Posterior vena cava (tissue), 2 donors: ENCODE measurements around the gene RAVER2. TPM values are rescaled to one million over a fixed set of nuclear protein-coding genes. Genes with fewer than 3 reads are reported as not detected.

Experiments used
- DNase-seq: peaks from one replicate; pipeline ENCODE4 v3.0.0-alpha.2; 2020; ENCODE audit warnings: low spot score
- intact Hi-C, 2 donors: fragments of 100-400 bp; cut with DNase I; formaldehyde crosslinking; loops; one replicate each; pipeline versions ENCODE4 v1.14.1 to v1.14.2; 2022 to 2023
- total RNA-seq, 2 donors: library from RNA; stranded (reverse); fragmentation: NEBNext Ultra II Directional; extraction: Animal tissue kit (Norgen Biotek cat#: 25700); gene quantifications; one replicate each; pipeline ENCODE4 v1.2.1, GENCODE V29; 2021
- donor health status: DM: yes; HTN: yes; CAD: no.
- donor health status: DM: yes; HTN: yes; CAD: no.

The RAVER2 gene
- total RNA-seq, 2 donors from 2014 or later: 8.8 to 11.5 TPM

DNA sequence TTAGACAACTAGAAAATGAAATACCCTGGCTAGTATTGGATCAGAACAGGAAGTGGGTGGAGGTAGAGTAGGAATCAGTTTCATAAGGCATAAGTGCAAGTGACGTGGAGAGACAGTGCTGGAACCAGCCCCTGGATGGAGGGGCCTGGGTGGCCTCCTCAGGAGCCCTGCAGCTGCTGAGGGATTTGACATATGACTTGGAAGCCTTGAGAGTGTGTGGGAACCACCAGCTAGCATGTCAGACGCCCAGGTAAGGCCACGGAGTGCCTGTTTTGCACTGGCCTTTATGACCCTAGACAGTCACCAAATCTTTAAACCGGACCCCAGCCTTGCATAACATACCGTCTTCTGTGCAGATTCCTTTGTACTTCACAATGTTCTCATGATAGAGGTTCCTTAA lies 94.4 kb downstream of the RAVER2 start:
- intact Hi-C loops: loop anchor here in 1 of 2 donors (5.0 kb wide), 1 partner anchor 123 kb away; no protein-coding TSS in a partner anchor
- no peak for DNase-seq

- intact Hi-C loops: loop anchor here in 1 of 2 donors (5.0 kb wide), 1 partner anchor 122 kb away; no protein-coding TSS in a partner anchor
- DNase-seq: no peak
Measured at GRCh38 chr1:64839732-64840405, 95.0 kb downstream of the RAVER2 start.

GRCh38 chr1:64841330-64842065 lies 96.6 kb downstream of the RAVER2 start:
- intact Hi-C loops: no loop called here
- no peak for DNase-seq

- DNase-seq: no peak
- intact Hi-C loops: no loop called here
Measured at GRCh38 chr1:64842224-64842623, 97.3 kb downstream of the RAVER2 start.

GRCh38 chr1:64843675-64844074 lies 98.8 kb downstream of the RAVER2 start:
- intact Hi-C loops: no loop called here
- DNase-seq: no peak

DNA sequence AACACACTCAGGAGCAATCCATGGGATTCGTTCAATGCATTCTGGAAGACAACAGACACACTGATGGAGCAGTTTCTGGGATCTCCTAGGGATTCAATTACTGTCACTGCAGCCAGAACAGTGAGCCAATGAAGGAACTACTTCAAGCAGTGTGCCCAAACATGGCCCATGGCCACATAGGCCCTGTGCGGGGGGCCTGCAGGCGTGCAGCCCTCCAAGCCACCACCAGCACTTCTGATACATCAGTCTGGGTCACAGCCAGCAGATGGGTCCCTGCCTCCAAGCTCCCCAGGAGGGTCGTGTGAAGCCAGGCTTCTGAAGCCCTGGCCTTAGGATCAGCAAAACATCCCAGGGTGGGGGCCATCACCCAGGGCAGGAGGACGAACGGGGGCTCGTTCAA lies 99.3 kb downstream of the RAVER2 start:
- intact Hi-C loops: no loop called here
- no peak for DNase-seq

DNA sequence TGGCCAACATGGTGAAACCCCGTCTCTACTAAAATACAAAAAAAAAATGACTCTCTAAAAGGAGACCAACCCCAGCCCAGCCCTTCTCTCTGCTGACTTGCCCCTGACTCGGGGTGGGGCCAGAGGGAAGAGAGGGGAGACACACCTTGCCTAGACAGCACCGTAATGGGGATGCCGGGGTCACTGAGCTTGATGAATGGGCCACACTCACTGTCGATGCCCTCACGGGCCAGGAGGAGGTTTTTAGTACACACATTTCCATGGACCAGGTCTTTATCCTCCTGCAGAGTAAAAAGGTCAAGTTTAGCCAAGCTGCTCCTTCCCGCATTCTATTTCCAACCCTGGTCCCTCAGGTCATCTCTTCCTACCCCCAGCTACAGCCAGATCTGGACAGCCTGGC lies 99.7 kb downstream of the RAVER2 start:
- intact Hi-C loops: no loop called here
- no peak for DNase-seq

GRCh38 chr1:64845831-64846425 lies 101.1 kb downstream of the RAVER2 start:
- intact Hi-C loops: no loop called here

DNA sequence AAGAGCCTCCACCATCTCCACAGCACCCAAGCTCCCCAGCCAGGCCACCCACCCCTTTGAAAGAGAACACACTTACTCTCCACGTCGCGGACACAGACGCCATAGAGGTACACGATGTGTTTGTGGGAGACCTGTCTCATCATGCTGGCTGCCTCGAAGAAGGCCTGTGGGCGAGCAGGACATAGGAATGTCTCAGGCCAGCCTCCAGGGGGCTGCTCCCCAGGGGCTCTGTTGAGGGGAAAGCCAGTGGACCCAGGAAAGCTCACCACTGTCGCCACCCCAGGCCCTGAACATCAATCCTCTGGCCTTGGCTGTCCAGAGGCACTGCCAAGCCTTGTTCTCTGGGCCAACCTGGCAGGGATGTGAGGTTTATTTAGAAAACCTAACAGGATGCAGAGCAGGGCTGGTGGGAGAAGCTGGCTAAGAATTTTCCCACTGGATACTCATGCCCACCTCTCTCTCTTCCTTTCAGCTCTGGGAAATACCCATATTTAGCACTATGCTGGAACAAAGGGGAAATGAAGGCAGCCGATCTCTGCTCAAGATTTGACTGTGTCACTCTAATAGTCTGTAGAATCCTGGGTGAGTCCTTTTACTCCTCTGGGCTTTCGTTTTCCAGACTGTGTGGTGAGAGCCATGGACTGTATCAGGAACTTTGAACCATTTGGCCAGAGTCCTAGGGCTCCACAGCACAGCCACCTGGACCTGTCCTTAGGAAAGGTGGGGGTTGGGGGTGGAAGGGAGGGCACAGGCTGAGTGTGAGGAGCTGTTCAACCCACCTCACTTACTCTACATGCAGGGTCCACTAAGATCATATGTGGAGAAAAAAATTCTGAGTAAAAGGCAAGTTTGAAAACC lies 101.9 kb downstream of the RAVER2 start:
- intact Hi-C loops: no loop called here
- no peak for DNase-seq

More at GRCh38 chr1:64845831-64846425, 101.1 kb downstream of the RAVER2 start:
- no peak for DNase-seq

DNA sequence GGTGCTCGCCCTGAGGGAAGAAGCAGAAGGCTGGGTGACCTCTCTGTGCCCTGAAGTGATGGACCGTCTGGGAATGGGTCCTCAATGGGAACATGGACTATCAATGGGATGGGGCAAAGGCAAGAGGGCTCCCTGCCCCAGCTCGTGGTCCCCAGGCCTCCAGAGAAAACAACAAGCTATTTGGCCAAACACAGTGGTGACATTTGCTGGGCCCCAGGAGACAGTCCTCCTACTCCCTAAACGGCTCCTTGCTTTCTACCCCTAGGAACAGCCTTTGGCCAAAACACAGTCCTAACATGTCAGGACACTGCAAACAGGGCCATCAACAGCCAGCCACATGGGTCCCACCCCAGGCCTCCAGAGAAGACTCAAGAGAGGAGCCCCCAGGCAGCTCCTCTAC lies 102.8 kb downstream of the RAVER2 start:
- intact Hi-C loops: no loop called here
- no peak for DNase-seq

GRCh38 chr1:64848136-64848535 lies 103.3 kb downstream of the RAVER2 start:
- no peak for DNase-seq
- intact Hi-C loops: no loop called here

DNA sequence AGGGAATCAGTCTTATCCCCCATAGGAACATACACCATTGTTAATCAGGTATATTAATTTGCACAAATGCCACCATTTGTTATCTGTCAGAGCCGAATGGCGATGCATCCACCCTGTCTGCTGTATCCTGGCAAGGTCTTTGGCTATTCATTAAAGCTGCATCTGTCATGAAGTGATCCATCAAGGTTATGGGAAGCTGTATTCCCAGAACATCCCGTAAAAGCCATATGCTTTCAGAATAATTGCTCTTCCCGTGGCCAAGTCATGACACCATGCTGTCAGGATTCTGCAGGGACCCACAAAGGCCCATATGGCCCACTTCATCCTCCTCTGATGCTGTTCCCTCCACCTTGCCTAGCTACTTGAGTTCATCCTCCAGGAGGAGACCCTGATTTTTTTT lies 103.9 kb downstream of the RAVER2 start:
- DNase-seq: no peak
- intact Hi-C loops: no loop called here

- intact Hi-C loops: no loop called here
- DNase-seq: no peak
Measured at GRCh38 chr1:64849942-64850341, 105.1 kb downstream of the RAVER2 start.

GRCh38 chr1:64850846-64851245 lies 106.0 kb downstream of the RAVER2 start:
- intact Hi-C loops: no loop called here
- DNase-seq: no peak

DNA sequence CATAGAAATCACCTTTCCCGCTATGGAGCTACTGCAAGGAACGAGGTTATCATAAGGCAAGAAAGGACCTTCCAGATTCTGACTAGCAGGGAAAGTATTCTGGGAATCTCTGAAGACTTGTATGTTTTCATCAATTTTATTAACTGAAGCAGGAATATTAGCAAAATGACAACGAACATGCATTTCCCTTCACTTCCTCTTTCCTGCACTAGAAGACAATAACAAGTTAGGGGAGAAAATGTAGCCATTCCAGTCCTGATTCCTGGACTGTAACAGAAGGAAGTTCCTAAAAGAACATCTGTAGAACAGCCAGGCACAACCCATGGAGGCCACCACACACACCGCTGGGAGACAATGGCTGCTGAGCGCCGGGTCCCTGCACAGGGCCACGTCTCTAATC lies 106.8 kb downstream of the RAVER2 start:
- intact Hi-C loops: no loop called here
- DNase-seq: no peak

GRCh38 chr1:64854674-64855073 lies 109.8 kb downstream of the RAVER2 start:
- intact Hi-C loops: no loop called here
- no peak for DNase-seq

DNA sequence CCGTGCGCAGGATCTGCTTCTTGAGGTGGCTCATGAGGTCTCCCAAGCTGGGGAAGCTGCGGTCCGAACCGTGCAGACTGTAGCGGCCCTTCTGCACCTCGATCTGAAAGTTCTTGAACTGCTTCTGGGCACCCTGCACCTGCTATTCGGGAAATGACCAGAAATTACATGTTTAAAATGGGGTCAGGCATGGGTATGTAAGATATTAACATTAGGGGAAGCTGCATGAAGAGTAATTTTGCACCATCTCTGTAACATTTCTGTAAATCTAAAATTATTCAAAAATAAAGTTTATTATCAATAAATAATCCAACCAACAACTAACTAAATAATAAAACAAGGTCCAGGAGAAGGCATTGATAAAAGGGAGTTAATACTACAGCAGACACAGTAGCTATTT lies 110.7 kb downstream of the RAVER2 start:
- intact Hi-C loops: no loop called here
- DNase-seq: no peak

- intact Hi-C loops: no loop called here
- DNase-seq: no peak
Measured at GRCh38 chr1:64856553-64856952, 111.7 kb downstream of the RAVER2 start.

- DNase-seq: no peak
- intact Hi-C loops: no loop called here
Measured at GRCh38 chr1:64857347-64857746, 112.5 kb downstream of the RAVER2 start.

GRCh38 chr1:64861611-64862010 lies 116.7 kb downstream of the RAVER2 start:
- intact Hi-C loops: no loop called here
- no peak for DNase-seq
